ENCODE measurements around the gene B3GNT4. TPM values are rescaled to one million over a fixed set of nuclear protein-coding genes. Genes with fewer than 3 reads are reported as not detected.

B3GNT4 gene
- total and polyA plus RNA-seq, 2 of the 13 experiments (the other 11 are each of a cell fraction or from before 2014, with no cell fraction given): 0.04 to 0.21 TPM

- TF ChIP-seq TFE3 (CRISPR knock-in tag; IDR thresholded peaks at IDR 0.05) (peak; percentile 52; the same call in 1 of the 2 replicates), ZNF280D (CRISPR knock-in tag; IDR thresholded peaks at IDR 0.05) (no peak), MEIS1 (CRISPR knock-in tag; IDR thresholded peaks at IDR 0.05; ENCODE audit: borderline replicate concordance) (no peak), PHF20 (CRISPR knock-in tag; IDR thresholded peaks at IDR 0.05) (peak; percentile 93), KAT2B (IDR thresholded peaks at IDR 0.05; ENCODE audit: borderline replicate concordance, low read depth, low read length) (no peak), REXO4 (CRISPR knock-in tag; IDR thresholded peaks at IDR 0.05; ENCODE audit: borderline replicate concordance) (no peak), TIGD3 (CRISPR knock-in tag; IDR thresholded peaks at IDR 0.05; ENCODE audit: borderline replicate concordance) (no peak), ZNF234 (CRISPR knock-in tag; conservative IDR thresholded peaks at IDR 0.05) (no peak), SAFB2 (CRISPR knock-in tag; IDR thresholded peaks at IDR 0.05; ENCODE audit: borderline replicate concordance, low read depth) (peak; percentile 58), CREB1 (IDR thresholded peaks at IDR 0.05) (peak; percentile 94), CREB1 (CRISPR knock-in tag; IDR thresholded peaks at IDR 0.05) (peak; percentile 98), ZNF713 (CRISPR knock-in tag; IDR thresholded peaks at IDR 0.05) (0 out of 2 replicates have a peak, but pooled peaks have one; percentile 59), PPARG (CRISPR knock-in tag; conservative IDR thresholded peaks at IDR 0.05) (0 out of 2 replicates have a peak, but pooled peaks have one; percentile 63), MED1 (CRISPR knock-in tag; IDR thresholded peaks at IDR 0.05) (peak; percentile 54), ZNF160 (CRISPR knock-in tag; IDR thresholded peaks at IDR 0.05) (no peak; the same call in 1 of the 2 replicates), MTA1 (CRISPR knock-in tag; IDR thresholded peaks at IDR 0.05; ENCODE audit: borderline replicate concordance) (peak; percentile 46; the same call in 1 of the 2 replicates), ZNF883 (CRISPR knock-in tag; IDR thresholded peaks at IDR 0.05; ENCODE audit: not compliant biosample characterization) (no peak), ZSCAN30 (CRISPR knock-in tag; IDR thresholded peaks at IDR 0.05) (no peak), ISL2 (CRISPR knock-in tag; IDR thresholded peaks at IDR 0.05) (peak; percentile 53), ZNF414 (CRISPR knock-in tag; IDR thresholded peaks at IDR 0.05) (no peak; the same call in 1 of the 2 replicates), MXD4 (CRISPR knock-in tag; IDR thresholded peaks at IDR 0.05) (peak; percentile 76; the same call in 1 of the 2 replicates), TOE1 (CRISPR knock-in tag; IDR thresholded peaks at IDR 0.05) (no peak)
Measured at GRCh38 chr12:122225683-122226365, 22.3 kb downstream of the B3GNT4 start, which contains the start of gene DIABLO (continued).

All from HepG2 (cell line).